GM12878 (cell line): ENCODE data around the gene SLC35A1.

ENCODE experiments used
- EP300 ChIP-seq, 2 experiments: fragments of 150-350 bp in 1 of 2; IDR thresholded peaks; 2 replicates each; pipeline ENCODE4 v1.6.1; 2011 to 2012; ENCODE audit warnings: low read depth in 2 of 2, low read length in 2 of 2, borderline replicate concordance in 1 of 2, improper control_type of control experiment in 1 of 2, inconsistent platforms in 1 of 2; ENCODE audit not compliant: control insufficient read depth in 1 of 2
- MAX ChIP-seq: IDR thresholded peaks from 2 replicates; pipeline ENCODE4 v1.6.1; 2012; ENCODE audit warnings: low read depth, low read length, improper control_type of control experiment
- NFYB ChIP-seq: IDR thresholded peaks from 2 replicates; pipeline ENCODE4 v1.6.1; 2011; ENCODE audit warnings: low read depth, mild to moderate bottlenecking, low read length, improper control_type of control experiment, moderate library complexity; ENCODE audit not compliant: insufficient read depth
- POLR2A ChIP-seq: IDR thresholded peaks from 2 replicates; pipeline ENCODE4 v1.6.1; 2011; ENCODE audit warnings: low read depth, mild to moderate bottlenecking, low read length
- STAT3 ChIP-seq: IDR thresholded peaks from 2 replicates; pipeline ENCODE4 v1.6.1; 2011; ENCODE audit warnings: low read depth, low read length, improper control_type of control experiment

- TF ChIP-seq STAT3, result no peak
- TF ChIP-seq POLR2A, result no peak
- no peak for TF ChIP-seq MAX
- TF ChIP-seq EP300 (IDR thresholded peaks at IDR 0.05; ENCODE audit: borderline replicate concordance in 1 of 2, control insufficient read depth in 1 of 2, low read depth in 2 of 2, low read length in 2 of 2), result no peak
- no peak for TF ChIP-seq NFYB
Observed at GRCh38 chr6:87487555-87487954, 14.8 kb downstream of the SLC35A1 start.
